Spleen (tissue), 13 donors: ENCODE data around the gene FMO1. TPM values are rescaled to one million over a fixed set of nuclear protein-coding genes. Genes with fewer than 3 reads are reported as not detected.

Experiments
- DNase-seq: peaks from one replicate; pipeline ENCODE4 v3.0.0-alpha.2; 2020
- H3K27ac ChIP-seq, 8 donors: fragments of 200-600 bp; sonication (generic) in 7 of 8; 1 replicate in 4 of 8; 2 replicates in 4 of 8; pipeline versions ENCODE4 v1.5.0 to v1.8.0; 2016 to 2021; ENCODE audit warnings: inconsistent platforms in 4 of 8, mild to moderate bottlenecking in 4 of 8, moderate library complexity in 1 of 8
- H3K27me3 ChIP-seq, 7 donors: fragments of 200-600 bp; sonication (generic) in 6 of 7; replicated peaks in 1 of 7; 1 replicate in 4 of 7; 2 replicates in 3 of 7; pipeline versions ENCODE4 v1.5.0 to v1.8.0; 2016 to 2021; ENCODE audit warnings: inconsistent platforms in 3 of 7, mild to moderate bottlenecking in 1 of 7
- H3K36me3 ChIP-seq, 6 donors: fragments of 200-600 bp; sonication (generic) in 5 of 6; 1 replicate in 4 of 6; 2 replicates in 2 of 6; pipeline versions ENCODE4 v1.5.0 to v1.8.0; 2016 to 2021; ENCODE audit warnings: inconsistent platforms in 2 of 6
- H3K4me1 ChIP-seq, 6 donors: fragments of 200-600 bp; sonication (generic) in 5 of 6; 1 replicate in 3 of 6; 2 replicates in 3 of 6; pipeline versions ENCODE4 v1.5.0 to v1.8.0; 2016 to 2021; ENCODE audit warnings: inconsistent platforms in 3 of 6
- H3K4me3 ChIP-seq, 8 donors: fragments of 200-600 bp; sonication (generic) in 7 of 8; 1 replicate in 4 of 8; 2 replicates in 4 of 8; pipeline versions ENCODE4 v1.5.0 to v1.8.0; 2016 to 2021; ENCODE audit warnings: inconsistent platforms in 4 of 8, mild to moderate bottlenecking in 4 of 8, moderate library complexity in 2 of 8
- H3K9me3 ChIP-seq, 8 donors: fragments of 200-600 bp; sonication (generic) in 7 of 8; 1 replicate in 4 of 8; 2 replicates in 4 of 8; pipeline versions ENCODE4 v1.5.0 to v1.8.0; 2016 to 2021; ENCODE audit warnings: inconsistent platforms in 4 of 8
- POLR2A ChIP-seq, 3 donors: fragments of 450-650 bp; IDR thresholded peaks; one replicate each; pipeline ENCODE4 v1.5.1; 2017; ENCODE audit warnings: antibody characterized with exemption in 3 of 3, mild to moderate bottlenecking in 1 of 3
- POLR2AphosphoS5 ChIP-seq, 3 donors: sonication (generic); formaldehyde crosslinking; IDR thresholded peaks; one replicate each; pipeline ENCODE4 v1.5.1; 2017; ENCODE audit warnings: antibody characterized with exemption in 3 of 3
- WGBS, 5 donors: extraction: QIAGEN DNeasy Blood & Tissue Kit in 3 of 5; methylation state at CpG; one replicate each; pipeline versions ENCODE4 v1.1.5 to v1.1.7; 2013 to 2018; 5-methylcytosine and 5-hydroxymethylcytosine counted together
- intact Hi-C: fragments of 100-400 bp; cut with DNase I; formaldehyde crosslinking; loops from one replicate; pipeline ENCODE4 v1.15.0; 2023; ENCODE audit warnings: low total_unique reads
- long read RNA-seq, 2 donors: transcript quantifications; one replicate each; lab custom pipeline, GENCODE V29; 2026
- polyA plus RNA-seq, 3 donors: library from polyadenylated mRNA; stranded (reverse); fragments of 200-250 nt; gene quantifications; one replicate each; pipeline ENCODE4 v1.2.1, GENCODE V29; 2013
- total RNA-seq, 7 donors: library from RNA; depleted of rRNA in 3 of 7; stranded (reverse); fragments of >200 nt in 3 of 7; fragmentation: NEBNext Ultra II Directional in 4 of 7; extraction: Animal tissue kit (Norgen Biotek cat#: 25700) in 4 of 7; gene quantifications; one replicate each; pipeline versions ENCODE4 v1.1.0 to v1.2.1, GENCODE V29; 2016 to 2021
- TF ChIP-seq, protein P1 (sequence below), 11 experiments: fragments of 200-600 bp in 7 of 11; fragments of 450-650 bp in 4 of 11; sonication (generic) in 4 of 11; IDR thresholded peaks in 8 of 11; conservative IDR thresholded peaks in 3 of 11; 1 replicate in 7 of 11; 2 replicates in 4 of 11; pipeline versions ENCODE4 v1.4.0 to v1.8.0; 2016 to 2021; ENCODE audit warnings: antibody characterized with exemption in 11 of 11, inconsistent platforms in 4 of 11, mild to moderate bottlenecking in 1 of 11
- donor health status: healthy with polysubstance abuse.
- donor health status: DM: no; HTN: no; CAD: no; lungs with moderate emphysema.
- donor health status: DM: no; HTN: no; CAD: no.
- donor health status: Bipolar disorder and iron deficiency.
- donor health status: healthy.
- donor health status: DM: no; HTN: no; CAD: no.
- donor health status: DM: yes; HTN: yes; CAD: no.

Gene FMO1
- total RNA-seq (not detected), polyA plus RNA-seq (under 1 TPM; 0.17 to 0.30 (median 0.22) TPM)
- long read RNA-seq, donor 1, partial matches to known transcripts: 0 of 3 reads
- long read RNA-seq, donor 1, other reads (novel, unspliced or antisense): 0 of 3 reads
- long read RNA-seq, donor 2, partial matches to known transcripts: 0 of 1 reads
- long read RNA-seq, donor 2, other reads (novel, unspliced or antisense): 0 of 1 reads

DNA sequence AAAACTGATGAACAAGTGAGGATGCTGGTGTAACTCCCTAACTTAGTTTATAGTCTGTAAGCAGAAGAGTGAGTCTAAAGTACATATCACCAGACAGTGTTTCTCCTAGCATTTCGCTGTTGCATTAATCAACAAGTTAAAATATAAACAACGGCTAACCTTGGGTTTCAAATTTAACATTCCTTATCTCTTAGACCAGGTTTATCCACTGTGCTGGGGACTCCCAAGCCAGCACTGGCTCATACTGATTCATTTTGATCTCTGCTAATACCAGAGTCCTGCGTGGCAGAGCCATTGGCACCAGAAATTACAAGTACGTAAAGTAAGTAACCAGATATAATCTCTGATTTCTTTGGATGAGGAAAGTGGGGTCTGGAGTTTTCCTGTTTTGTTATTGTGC is at the start of gene FMO1:
TSS of gene FMO1 (plus strand) at position 193 of the 400 bp plus-strand sequence. CDS start 9,594 bp downstream, outside the sequence.
- Histone ChIP-seq H3K4me3 (no peak within 1 kb of the TSS), H3K27me3 (peaks cover 0 to 40% (median 6%) of the 10 kb centered on the region in 7 donors), H3K9me3 (no peaks in the 10 kb centered on the region), H3K27ac (no peak within 1 kb of the TSS), H3K4me1 (peaks cover 0 to 20% (median 7%) of the 10 kb centered on the region in 6 donors), H3K36me3 (no peaks in the 10 kb centered on the region)
- DNase-seq: no peak
- 74 to 82% (median 76%) methylated on average over 4 of the region's 4 CpGs for WGBS, 5 donors
- TF ChIP-seq POLR2AphosphoS5 (IDR thresholded peaks at IDR 0.05): no peak
- TF ChIP-seq, protein P1, sequence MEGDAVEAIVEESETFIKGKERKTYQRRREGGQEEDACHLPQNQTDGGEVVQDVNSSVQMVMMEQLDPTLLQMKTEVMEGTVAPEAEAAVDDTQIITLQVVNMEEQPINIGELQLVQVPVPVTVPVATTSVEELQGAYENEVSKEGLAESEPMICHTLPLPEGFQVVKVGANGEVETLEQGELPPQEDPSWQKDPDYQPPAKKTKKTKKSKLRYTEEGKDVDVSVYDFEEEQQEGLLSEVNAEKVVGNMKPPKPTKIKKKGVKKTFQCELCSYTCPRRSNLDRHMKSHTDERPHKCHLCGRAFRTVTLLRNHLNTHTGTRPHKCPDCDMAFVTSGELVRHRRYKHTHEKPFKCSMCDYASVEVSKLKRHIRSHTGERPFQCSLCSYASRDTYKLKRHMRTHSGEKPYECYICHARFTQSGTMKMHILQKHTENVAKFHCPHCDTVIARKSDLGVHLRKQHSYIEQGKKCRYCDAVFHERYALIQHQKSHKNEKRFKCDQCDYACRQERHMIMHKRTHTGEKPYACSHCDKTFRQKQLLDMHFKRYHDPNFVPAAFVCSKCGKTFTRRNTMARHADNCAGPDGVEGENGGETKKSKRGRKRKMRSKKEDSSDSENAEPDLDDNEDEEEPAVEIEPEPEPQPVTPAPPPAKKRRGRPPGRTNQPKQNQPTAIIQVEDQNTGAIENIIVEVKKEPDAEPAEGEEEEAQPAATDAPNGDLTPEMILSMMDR (IDR thresholded peaks at IDR 0.05 in 8 of 11, conservative IDR thresholded peaks at IDR 0.05 in 3 of 11): no peak
- TF ChIP-seq POLR2A (IDR thresholded peaks at IDR 0.05): no peak
- intact Hi-C loops: loop anchor here (10.0 kb wide), 1 partner anchor 66 kb away; the partner anchor contains the start of gene FMO4

DNA sequence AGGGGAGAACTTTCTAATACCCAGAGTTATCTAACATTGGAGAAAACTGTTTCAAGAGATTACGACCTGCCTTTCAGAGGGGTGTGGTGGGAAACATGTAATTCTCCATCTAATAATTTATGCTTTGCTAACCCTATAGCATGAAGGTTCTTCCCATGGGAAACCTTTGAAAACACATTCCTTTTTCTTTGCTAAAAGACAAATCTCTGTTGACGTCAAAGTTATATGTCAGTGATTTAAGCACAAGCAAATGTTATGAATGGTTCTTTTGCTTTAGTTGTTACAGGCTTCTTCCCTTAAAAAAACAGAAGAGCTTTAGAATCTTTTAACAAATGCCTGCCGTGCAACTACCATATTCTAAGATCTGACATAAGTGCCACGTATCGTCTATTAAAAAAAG is 44.0 kb upstream of the FMO1 start:
- H3K4me3 ChIP-seq: no peak overlapping the region
- TF ChIP-seq, protein P1 (IDR thresholded peaks at IDR 0.05 in 8 of 11, conservative IDR thresholded peaks at IDR 0.05 in 3 of 11): no peak
- TF ChIP-seq POLR2AphosphoS5 (IDR thresholded peaks at IDR 0.05) (no peak), POLR2A (IDR thresholded peaks at IDR 0.05) (no peak)
- H3K27ac ChIP-seq: no peak overlapping the region
- H3K36me3 ChIP-seq: no peaks in the 10 kb centered on the region
- no peaks in the 10 kb centered on the region for H3K9me3 ChIP-seq
- no peak for DNase-seq
- 86 to 88% (median 87%) methylated on average over 5 of the region's 5 CpGs for WGBS, 5 donors
- intact Hi-C loops: loop anchor here (10.0 kb wide), 1 partner anchor 119 kb away; no protein-coding TSS in a partner anchor
- no peaks in the 10 kb centered on the region for H3K4me1 ChIP-seq
- H3K27me3 ChIP-seq: no peaks in the 10 kb centered on the region

DNA sequence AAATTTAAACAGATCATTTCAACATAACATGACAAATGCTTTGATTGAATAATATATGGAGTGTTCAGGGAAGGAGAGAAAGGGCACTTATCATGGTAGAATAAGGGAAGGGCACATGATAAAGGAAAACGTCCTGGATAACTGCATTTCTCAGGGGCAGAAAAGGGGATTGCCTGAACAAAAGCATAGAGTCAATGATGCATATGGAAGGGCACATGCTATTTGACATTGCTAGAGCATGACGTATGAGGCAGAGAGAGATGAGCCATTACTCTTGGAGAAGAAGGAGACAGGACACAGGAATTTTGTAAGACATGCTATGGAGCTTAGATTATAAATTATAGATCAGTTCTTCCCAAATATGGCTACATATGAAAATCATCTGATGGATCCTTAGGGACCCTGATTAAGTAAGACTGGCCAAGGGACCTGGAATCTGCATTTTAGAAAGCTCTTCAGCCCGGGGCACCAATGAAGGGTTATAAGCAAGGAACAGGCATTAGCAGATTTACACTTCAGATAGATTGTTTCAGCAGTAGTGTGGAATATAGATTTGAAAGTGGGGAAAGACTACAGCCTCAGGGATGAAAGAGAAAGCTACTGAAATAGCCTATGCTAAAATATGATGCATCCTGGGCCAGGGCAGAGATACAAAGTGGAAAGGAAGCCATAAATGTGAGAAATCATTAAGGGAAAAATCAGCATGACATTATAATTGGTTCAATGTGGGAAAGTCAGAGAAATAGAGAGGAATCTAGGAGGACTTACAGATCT is 41.9 kb upstream of the FMO1 start:
- no peak for DNase-seq
- WGBS, 5 donors: 65 to 81% (median 78%) methylated on average over 3 of the region's 3 CpGs
- H3K4me3 ChIP-seq: no peak overlapping the region
- no peak overlapping the region for H3K27ac ChIP-seq
- no peak for TF ChIP-seq POLR2A (IDR thresholded peaks at IDR 0.05)
- TF ChIP-seq, protein P1 (IDR thresholded peaks at IDR 0.05 in 8 of 11, conservative IDR thresholded peaks at IDR 0.05 in 3 of 11): no peak
- TF ChIP-seq POLR2AphosphoS5 (IDR thresholded peaks at IDR 0.05): no peak
- no peaks in the 10 kb centered on the region for H3K36me3 ChIP-seq
- H3K9me3 ChIP-seq: no peaks in the 10 kb centered on the region
- H3K4me1 ChIP-seq: no peaks in the 10 kb centered on the region
- intact Hi-C loops: loop anchor here (10.0 kb wide), 1 partner anchor 122 kb away; no protein-coding TSS in a partner anchor
- H3K27me3 ChIP-seq: no peaks in the 10 kb centered on the region

DNA sequence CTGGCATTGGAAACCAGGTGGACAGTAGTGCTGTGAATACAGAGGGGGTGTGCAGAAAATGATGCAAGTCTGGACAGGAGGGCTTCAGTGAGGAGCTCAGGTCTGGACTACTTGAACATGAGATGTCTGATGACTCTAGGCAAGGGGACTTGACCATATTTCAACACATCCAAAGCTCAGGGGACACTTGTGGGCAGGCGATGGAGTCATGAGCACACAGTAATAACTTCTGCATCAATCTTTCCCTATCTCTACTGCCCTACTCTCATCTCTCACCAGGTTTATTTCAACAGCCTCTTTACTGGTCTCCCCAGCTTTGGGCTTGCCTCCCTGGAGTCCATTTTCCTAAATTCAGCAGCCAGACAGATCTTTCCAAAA is 41.3 kb upstream of the FMO1 start:
- no peak overlapping the region for H3K27ac ChIP-seq
- TF ChIP-seq POLR2A (IDR thresholded peaks at IDR 0.05): no peak
- TF ChIP-seq, protein P1 (IDR thresholded peaks at IDR 0.05 in 8 of 11, conservative IDR thresholded peaks at IDR 0.05 in 3 of 11): no peak
- TF ChIP-seq POLR2AphosphoS5 (IDR thresholded peaks at IDR 0.05): no peak
- no peaks in the 10 kb centered on the region for H3K9me3 ChIP-seq

More for the DNA sequence above, 41.3 kb upstream of the FMO1 start:
- H3K27me3 ChIP-seq: no peaks in the 10 kb centered on the region
- intact Hi-C loops: loop anchor here (10.0 kb wide), 1 partner anchor 122 kb away; no protein-coding TSS in a partner anchor
- WGBS, 5 donors: 81 to 93% (median 91%) methylated on average over 1 of the region's 1 CpG
- H3K36me3 ChIP-seq: no peaks in the 10 kb centered on the region
- no peak for DNase-seq
- H3K4me1 ChIP-seq: no peaks in the 10 kb centered on the region
- no peak overlapping the region for H3K4me3 ChIP-seq
